B cell (primary cell): ENCODE data around the gene PHKG2.

ENCODE experiments used
- EZH2 ChIP-seq: IDR thresholded peaks from 2 replicates; pipeline ENCODE4 v1.6.1; 2012; ENCODE audit warnings: borderline replicate concordance, low read depth, mild to moderate bottlenecking, moderate library complexity, low read length; ENCODE audit not compliant: insufficient read depth, poor library complexity, severe bottlenecking
- TF ChIP-seq, protein P1 (sequence below): fragments of 200-600 bp; IDR thresholded peaks from one replicate; pipeline ENCODE4 v1.8.0; 2022; ENCODE audit warnings: antibody characterized with exemption, mild to moderate bottlenecking

DNA sequence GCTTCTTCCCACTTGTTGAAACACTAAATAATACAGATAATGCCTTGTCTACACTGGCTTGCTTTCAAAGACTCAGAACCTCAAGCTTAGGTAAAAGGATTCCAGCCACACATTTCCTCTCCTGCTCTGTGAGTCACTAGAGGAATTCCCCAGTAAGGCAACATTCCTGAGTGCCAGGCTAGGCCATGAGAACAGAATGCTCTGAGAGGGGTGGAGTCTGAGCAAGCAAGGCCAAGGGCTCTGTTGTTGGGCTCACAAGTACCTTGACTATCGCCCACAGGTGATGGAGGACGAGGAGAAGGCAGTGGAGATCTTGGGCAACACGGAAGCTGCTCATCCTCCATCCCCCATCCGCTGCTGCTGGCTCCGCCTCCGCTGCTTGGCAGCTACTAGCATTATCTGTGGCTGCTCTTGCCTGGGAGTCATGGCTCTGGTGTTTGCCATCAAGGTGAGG is 6.7 kb upstream of the PHKG2 start:
- TF ChIP-seq, protein P1, sequence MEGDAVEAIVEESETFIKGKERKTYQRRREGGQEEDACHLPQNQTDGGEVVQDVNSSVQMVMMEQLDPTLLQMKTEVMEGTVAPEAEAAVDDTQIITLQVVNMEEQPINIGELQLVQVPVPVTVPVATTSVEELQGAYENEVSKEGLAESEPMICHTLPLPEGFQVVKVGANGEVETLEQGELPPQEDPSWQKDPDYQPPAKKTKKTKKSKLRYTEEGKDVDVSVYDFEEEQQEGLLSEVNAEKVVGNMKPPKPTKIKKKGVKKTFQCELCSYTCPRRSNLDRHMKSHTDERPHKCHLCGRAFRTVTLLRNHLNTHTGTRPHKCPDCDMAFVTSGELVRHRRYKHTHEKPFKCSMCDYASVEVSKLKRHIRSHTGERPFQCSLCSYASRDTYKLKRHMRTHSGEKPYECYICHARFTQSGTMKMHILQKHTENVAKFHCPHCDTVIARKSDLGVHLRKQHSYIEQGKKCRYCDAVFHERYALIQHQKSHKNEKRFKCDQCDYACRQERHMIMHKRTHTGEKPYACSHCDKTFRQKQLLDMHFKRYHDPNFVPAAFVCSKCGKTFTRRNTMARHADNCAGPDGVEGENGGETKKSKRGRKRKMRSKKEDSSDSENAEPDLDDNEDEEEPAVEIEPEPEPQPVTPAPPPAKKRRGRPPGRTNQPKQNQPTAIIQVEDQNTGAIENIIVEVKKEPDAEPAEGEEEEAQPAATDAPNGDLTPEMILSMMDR: no peak
- TF ChIP-seq EZH2: no peak
